Panc1 (cell line): ENCODE results near the gene CACNA1D.

Experiments
- POLR2AphosphoS5 ChIP-seq: IDR thresholded peaks from 2 replicates; pipeline ENCODE4 v1.6.1; 2012; ENCODE audit warnings: mild to moderate bottlenecking, low read depth, low read length, moderate library complexity
- SIN3A ChIP-seq: IDR thresholded peaks from 2 replicates; pipeline ENCODE4 v1.6.1; 2012; ENCODE audit warnings: low read depth, mild to moderate bottlenecking, low read length, moderate library complexity, borderline replicate concordance; ENCODE audit not compliant: insufficient read depth
- TCF7L2 ChIP-seq: IDR thresholded peaks from 2 replicates; pipeline ENCODE4 v1.6.1; 2011; ENCODE audit warnings: mild to moderate bottlenecking, low read depth, low read length, inconsistent platforms
- TF ChIP-seq, protein P1 (sequence below): fragments of 450-650 bp; IDR thresholded peaks from 2 replicates; pipeline ENCODE4 v1.5.1; 2017; ENCODE audit warnings: mild to moderate bottlenecking
- TF ChIP-seq, protein P2 (sequence below), 2 experiments: IDR thresholded peaks; 2 replicates each; pipeline ENCODE4 v1.6.1; 2011 to 2012; ENCODE audit warnings: low read depth in 2 of 2, control low read depth in 1 of 2, low read length in 1 of 2, mild to moderate bottlenecking in 1 of 2, moderate library complexity in 1 of 2; ENCODE audit not compliant: insufficient read depth in 1 of 2

DNA sequence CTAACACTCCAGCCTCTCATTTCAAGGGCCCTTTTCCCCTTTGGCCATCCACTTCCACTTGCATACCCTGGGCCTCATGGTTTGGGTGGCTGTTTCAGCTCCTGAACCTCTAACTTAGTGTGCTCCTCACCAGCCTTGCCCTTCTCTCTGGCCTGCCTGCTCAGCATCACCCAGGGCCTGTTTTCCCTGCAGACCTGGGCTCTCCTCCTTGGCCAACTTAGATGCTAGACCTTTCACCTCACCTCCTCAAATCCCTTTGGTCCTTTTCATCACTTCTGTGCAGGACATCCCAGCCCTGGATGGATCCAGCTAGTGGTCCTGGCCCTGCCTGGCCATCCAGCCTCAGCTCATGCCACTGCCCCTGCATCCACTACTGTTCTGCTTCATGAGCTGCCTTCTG is 95.4 kb downstream of the CACNA1D start:
- TF ChIP-seq, protein P1, sequence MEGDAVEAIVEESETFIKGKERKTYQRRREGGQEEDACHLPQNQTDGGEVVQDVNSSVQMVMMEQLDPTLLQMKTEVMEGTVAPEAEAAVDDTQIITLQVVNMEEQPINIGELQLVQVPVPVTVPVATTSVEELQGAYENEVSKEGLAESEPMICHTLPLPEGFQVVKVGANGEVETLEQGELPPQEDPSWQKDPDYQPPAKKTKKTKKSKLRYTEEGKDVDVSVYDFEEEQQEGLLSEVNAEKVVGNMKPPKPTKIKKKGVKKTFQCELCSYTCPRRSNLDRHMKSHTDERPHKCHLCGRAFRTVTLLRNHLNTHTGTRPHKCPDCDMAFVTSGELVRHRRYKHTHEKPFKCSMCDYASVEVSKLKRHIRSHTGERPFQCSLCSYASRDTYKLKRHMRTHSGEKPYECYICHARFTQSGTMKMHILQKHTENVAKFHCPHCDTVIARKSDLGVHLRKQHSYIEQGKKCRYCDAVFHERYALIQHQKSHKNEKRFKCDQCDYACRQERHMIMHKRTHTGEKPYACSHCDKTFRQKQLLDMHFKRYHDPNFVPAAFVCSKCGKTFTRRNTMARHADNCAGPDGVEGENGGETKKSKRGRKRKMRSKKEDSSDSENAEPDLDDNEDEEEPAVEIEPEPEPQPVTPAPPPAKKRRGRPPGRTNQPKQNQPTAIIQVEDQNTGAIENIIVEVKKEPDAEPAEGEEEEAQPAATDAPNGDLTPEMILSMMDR = no peak
- TF ChIP-seq, protein P2, sequence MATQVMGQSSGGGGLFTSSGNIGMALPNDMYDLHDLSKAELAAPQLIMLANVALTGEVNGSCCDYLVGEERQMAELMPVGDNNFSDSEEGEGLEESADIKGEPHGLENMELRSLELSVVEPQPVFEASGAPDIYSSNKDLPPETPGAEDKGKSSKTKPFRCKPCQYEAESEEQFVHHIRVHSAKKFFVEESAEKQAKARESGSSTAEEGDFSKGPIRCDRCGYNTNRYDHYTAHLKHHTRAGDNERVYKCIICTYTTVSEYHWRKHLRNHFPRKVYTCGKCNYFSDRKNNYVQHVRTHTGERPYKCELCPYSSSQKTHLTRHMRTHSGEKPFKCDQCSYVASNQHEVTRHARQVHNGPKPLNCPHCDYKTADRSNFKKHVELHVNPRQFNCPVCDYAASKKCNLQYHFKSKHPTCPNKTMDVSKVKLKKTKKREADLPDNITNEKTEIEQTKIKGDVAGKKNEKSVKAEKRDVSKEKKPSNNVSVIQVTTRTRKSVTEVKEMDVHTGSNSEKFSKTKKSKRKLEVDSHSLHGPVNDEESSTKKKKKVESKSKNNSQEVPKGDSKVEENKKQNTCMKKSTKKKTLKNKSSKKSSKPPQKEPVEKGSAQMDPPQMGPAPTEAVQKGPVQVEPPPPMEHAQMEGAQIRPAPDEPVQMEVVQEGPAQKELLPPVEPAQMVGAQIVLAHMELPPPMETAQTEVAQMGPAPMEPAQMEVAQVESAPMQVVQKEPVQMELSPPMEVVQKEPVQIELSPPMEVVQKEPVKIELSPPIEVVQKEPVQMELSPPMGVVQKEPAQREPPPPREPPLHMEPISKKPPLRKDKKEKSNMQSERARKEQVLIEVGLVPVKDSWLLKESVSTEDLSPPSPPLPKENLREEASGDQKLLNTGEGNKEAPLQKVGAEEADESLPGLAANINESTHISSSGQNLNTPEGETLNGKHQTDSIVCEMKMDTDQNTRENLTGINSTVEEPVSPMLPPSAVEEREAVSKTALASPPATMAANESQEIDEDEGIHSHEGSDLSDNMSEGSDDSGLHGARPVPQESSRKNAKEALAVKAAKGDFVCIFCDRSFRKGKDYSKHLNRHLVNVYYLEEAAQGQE (IDR thresholded peaks at IDR 0.05; ENCODE audit: insufficient read depth in 1 of 2, low read depth in 2 of 2, low read length in 1 of 2) = no peak
- TF ChIP-seq TCF7L2 (no peak), SIN3A (no peak), POLR2AphosphoS5 (no peak)
